Urinary bladder (tissue), 4 donors: ENCODE data around the gene GMDS. TPM values are rescaled to one million over a fixed set of nuclear protein-coding genes. Genes with fewer than 3 reads are reported as not detected.

Experiments
- DNase-seq: peaks from one replicate; pipeline ENCODE4 v3.0.0-alpha.2; 2015; ENCODE audit errors: extremely low spot score
- H3K27ac ChIP-seq: one replicate; pipeline ENCODE4 v1.5.1; 2013; ENCODE audit warnings: low read depth, mild to moderate bottlenecking, moderate library complexity
- H3K36me3 ChIP-seq: one replicate; pipeline ENCODE4 v1.6.1; 2013; ENCODE audit warnings: mild to moderate bottlenecking, moderate library complexity; ENCODE audit not compliant: insufficient read depth
- H3K4me1 ChIP-seq: one replicate; pipeline ENCODE4 v1.6.1; 2013; ENCODE audit warnings: mild to moderate bottlenecking, moderate library complexity; ENCODE audit not compliant: insufficient read depth
- H3K4me3 ChIP-seq: one replicate; pipeline ENCODE4 v1.5.1; 2013; ENCODE audit warnings: low read depth, low read length
- WGBS: extraction: QIAGEN DNeasy Blood & Tissue Kit; methylation state at CpG from one replicate; pipeline ENCODE4 v1.1.7; 2013; 5-methylcytosine and 5-hydroxymethylcytosine counted together
- polyA plus RNA-seq: library from polyadenylated mRNA; stranded (reverse); fragments of 200-250 nt; gene quantifications from one replicate; pipeline ENCODE4 v1.2.3, GENCODE V29; 2013
- total RNA-seq: library from RNA; depleted of rRNA; stranded (reverse); fragments of >200 nt; gene quantifications from one replicate; pipeline ENCODE4 v1.2.3, GENCODE V29; 2014
- donor health status: healthy with polysubstance abuse.
- donor health status: healthy.

GMDS gene
- total and polyA plus RNA-seq, 2 donors: 7.5 to 10.7 TPM

DNA sequence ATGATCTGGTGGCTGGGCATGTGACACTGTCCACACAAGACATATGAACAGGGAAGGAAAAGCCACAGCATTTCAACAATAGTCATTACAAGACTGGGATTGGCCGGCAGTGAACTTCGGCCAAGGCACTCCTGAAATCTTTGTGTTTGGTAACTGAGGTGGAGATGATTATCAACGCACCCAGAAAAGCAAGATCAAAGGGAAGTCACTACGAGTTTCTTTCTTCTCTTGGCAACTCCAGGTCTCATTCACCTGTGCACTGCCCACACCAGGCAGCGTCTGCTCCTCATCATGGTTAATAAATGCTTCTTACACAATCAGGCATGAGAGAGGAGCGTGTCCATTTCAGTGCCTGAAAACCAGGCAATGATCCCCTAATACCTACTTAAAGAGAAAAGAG, 656.2 kb downstream of the GMDS start:
- 70% methylated on average over 6 of the region's 6 CpGs for WGBS
- no peaks in the 10 kb centered on the region for H3K4me1 ChIP-seq
- H3K36me3 ChIP-seq: no peaks in the 10 kb centered on the region
- no peak overlapping the region for H3K27ac ChIP-seq
- DNase-seq: no peak
- H3K4me3 ChIP-seq: no peak overlapping the region

DNA sequence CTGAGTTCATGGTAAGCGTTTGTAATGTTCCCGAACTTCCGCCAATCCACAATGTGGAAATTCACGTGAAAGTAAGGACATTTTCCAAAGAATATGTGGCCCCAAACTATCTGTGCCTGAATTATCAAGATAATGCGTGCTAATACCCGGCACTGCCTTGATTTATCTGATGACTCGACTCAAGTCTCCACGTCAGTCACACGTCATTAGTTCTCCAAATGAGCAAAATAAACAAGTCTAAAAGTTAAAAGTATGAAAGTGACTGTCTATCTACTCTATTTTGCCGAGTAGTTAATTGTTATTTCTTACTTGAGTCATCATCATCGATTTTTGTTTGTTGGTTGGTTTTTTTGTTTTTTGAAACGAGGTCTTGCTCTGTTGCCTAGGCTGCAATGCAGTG, 657.4 kb downstream of the GMDS start:
- Histone ChIP-seq H3K36me3 (no peaks in the 10 kb centered on the region), H3K4me1 (no peaks in the 10 kb centered on the region), H3K4me3 (no peak overlapping the region), H3K27ac (no peak overlapping the region)
- DNase-seq: no peak
- WGBS: 87% methylated on average over 12 of the region's 12 CpGs

DNA sequence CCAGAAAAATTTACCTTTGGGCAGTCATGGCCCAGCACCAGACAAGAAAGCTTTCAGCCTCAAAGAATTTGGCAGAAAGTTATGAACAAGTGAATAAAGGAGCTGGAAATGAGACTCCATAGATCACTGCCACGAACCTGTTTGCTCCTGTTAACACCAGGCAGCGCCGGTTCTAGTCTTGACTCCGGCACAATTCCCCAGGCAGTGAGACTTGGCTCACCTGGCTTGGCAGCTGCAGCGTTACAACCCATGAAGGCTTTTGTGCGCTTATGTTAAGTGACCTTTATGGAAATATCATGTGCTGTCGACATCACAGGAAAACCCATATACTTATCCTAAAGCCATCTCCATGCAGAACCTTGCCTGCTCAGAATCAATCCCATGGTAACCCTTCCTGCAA, 657.9 kb downstream of the GMDS start:
- Histone ChIP-seq H3K27ac (no peak overlapping the region), H3K4me3 (no peak overlapping the region), H3K4me1 (no peaks in the 10 kb centered on the region), H3K36me3 (no peaks in the 10 kb centered on the region)
- 88% methylated on average over 7 of the region's 7 CpGs for WGBS
- DNase-seq: no peak

DNA sequence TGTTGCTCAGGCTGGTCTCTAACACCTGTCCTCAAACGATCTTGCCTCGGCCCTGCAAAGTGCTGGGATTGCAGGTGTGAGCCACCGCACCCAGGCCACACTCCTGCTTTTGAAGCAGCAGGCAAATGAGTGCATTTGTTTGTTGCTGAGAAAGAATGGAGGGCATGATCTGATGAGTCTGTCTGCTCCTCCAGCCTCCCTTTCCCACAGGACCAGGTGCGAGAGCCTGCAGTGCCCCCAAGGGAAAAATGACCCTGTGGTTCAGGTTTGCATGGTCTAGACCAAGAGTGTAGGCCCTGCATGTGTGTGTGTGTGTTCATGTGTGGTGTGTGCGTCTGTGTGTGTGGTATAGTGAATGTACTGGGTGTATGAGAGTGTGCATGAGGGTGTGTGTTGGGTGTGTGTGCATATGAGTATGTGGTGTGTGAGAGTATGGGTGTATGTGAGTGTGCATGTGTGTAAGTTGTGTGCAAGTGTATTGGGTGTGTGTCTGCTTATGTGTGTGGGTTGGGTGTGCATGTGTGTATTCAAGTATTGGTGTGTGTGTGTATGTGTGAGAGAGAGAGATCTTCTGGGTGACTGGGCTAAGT, 658.4 kb downstream of the GMDS start:
- H3K36me3 ChIP-seq: no peaks in the 10 kb centered on the region
- H3K4me1 ChIP-seq: no peaks in the 10 kb centered on the region
- no peak for DNase-seq
- no peak overlapping the region for H3K27ac ChIP-seq
- no peak overlapping the region for H3K4me3 ChIP-seq
- WGBS: 87% methylated on average over 5 of the region's 5 CpGs

DNA sequence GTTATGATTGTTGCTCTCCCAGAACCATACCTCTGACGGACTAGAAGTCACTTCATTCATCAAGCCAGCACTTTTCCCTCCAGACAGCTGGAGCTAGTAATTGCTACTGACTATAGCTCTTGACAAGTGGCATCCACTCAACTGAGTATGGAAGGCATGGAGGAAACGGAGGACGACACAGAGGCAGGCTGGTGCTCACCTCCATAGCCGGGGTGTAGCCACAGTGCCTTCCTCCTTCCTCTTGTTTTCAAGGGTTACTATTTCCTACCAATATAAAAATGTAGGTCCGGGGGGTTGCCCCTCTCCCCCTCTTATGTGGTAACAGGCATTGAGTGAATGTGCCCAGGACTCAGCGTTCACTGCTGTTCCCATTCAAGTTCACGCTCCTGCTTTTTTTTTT, 659.1 kb downstream of the GMDS start:
- Histone ChIP-seq H3K4me1 (no peaks in the 10 kb centered on the region), H3K36me3 (no peaks in the 10 kb centered on the region), H3K4me3 (no peak overlapping the region), H3K27ac (no peak overlapping the region)
- 88% methylated on average over 7 of the region's 7 CpGs for WGBS
- no peak for DNase-seq

DNA sequence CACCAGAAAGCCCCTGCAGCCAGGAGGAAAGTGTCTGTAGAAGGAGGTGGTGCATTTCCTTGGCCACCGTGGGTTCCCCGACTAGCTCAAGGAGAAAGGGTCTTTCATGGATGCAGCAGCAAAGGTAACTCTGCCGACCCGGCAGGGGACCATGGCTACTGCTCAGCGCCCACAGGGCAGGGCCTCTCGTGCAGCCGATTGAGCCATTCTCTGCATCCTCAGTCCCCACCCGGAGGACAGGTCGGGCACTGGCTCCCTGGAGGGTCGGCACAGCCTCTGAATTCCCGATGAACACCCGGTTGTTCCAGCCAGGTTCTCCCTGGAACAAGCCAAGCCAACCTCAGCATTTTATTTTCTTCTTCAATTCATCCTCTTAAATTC, 659.7 kb downstream of the GMDS start:
- DNase-seq: no peak
- H3K36me3 ChIP-seq: no peaks in the 10 kb centered on the region
- no peaks in the 10 kb centered on the region for H3K4me1 ChIP-seq
- H3K4me3 ChIP-seq: no peak overlapping the region
- no peak overlapping the region for H3K27ac ChIP-seq
- whole genome bisulfite sequencing: 84% methylated on average over 12 of the region's 12 CpGs

DNA sequence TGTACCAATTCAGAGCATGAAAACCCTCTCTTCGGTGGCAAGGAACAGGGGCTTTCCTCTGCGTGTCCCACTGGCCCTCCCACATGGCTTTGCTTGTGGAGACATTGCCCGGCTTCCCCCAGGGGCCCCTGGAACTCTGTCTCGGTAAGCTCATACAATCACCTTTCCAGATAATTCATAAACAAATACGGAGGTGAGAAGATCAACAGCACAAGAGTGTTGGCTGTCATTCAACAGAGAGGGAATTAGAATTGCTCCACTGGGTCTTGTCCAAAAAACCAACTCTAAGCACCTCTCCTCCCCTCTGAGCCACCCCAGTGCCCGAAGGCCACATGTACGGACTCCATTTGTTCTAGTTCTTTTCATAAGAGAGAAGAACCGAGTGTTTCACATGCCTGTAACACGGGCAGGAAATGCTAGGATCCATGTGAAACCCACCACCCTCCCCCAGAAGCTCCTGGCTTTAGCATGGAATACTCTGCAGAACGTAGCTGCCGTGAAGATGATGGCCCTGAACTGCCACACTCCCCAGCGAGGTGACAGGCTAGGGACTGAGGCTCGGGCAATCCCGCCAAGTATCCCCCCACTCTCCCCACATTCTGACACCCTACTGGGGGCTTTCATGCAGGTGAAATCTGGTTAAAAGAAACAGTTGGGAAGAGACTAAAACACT, 660.3 kb downstream of the GMDS start:
- DNase-seq: no peak
- no peaks in the 10 kb centered on the region for H3K36me3 ChIP-seq
- H3K4me3 ChIP-seq: no peak overlapping the region
- no peaks in the 10 kb centered on the region for H3K4me1 ChIP-seq
- 80% methylated on average over 14 of the region's 14 CpGs for whole genome bisulfite sequencing
- H3K27ac ChIP-seq: no peak overlapping the region

DNA sequence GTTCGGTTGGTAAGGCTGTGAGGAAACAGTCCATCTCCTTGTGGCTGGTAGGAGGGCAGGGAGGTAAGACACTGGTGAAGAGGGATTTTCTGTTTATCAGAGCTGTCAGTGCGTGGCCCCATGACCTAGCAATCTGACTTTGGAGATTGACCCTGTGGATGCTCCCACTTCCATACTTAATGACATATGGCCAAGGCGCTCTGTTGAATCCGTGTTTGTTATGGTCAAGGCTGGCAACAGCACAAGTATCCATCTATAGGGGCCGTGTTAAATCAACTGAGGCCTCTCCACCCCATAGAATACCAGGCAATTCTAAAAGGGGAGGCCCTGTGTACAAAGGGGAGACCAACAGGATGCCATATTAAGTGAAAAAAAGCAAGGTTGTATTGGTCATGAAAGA, 661.3 kb downstream of the GMDS start:
- no peaks in the 10 kb centered on the region for H3K4me1 ChIP-seq
- no peaks in the 10 kb centered on the region for H3K36me3 ChIP-seq
- no peak for DNase-seq
- H3K4me3 ChIP-seq: no peak overlapping the region
- WGBS: 70% methylated on average over 5 of the region's 5 CpGs
- no peak overlapping the region for H3K27ac ChIP-seq

DNA sequence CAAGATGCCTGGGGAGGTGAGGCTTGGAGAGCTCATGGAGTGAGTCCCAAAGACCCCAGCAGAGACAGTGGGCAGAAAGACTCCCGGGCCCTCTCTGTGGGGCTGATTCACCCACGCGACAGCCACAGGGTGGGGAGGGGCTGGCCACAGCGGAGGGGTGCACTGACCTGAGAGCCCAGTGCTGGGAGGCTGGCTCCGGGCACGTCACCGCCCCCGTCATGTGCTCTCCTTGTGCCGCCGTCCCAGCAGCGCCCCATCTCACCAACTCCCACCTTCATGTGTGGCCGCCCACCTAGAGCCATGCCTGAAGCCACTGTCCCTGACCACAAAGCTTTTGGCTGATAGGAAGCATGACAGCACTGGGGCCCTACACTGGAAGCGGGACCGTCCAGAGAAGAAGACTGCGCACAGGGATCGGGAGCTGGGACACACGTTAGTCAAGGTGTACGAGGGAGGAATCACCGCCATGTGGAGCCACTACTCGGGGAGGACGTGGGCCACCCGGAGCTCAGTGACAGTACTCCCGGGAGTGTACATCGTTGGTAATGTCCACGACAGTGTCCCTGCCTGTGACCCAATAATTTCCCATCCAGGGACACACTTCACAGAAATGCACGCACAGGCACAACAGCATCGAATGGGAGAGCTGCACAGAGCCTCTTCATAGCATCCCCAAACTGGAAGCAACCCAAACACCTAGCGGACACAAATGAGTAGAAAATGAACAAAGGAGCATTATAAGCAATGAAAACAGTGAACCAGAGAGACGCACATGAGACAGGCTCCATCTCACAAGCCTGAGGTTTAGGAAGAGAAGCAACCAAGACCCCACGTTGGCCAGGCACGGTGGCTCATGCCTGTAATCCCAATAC, 664.0 kb downstream of the GMDS start:
- H3K27ac ChIP-seq: no peak overlapping the region
- H3K36me3 ChIP-seq: no peaks in the 10 kb centered on the region
- DNase-seq: no peak
- no peaks in the 10 kb centered on the region for H3K4me1 ChIP-seq
- no peak overlapping the region for H3K4me3 ChIP-seq
- WGBS: 90% methylated on average over 31 of the region's 31 CpGs

DNA sequence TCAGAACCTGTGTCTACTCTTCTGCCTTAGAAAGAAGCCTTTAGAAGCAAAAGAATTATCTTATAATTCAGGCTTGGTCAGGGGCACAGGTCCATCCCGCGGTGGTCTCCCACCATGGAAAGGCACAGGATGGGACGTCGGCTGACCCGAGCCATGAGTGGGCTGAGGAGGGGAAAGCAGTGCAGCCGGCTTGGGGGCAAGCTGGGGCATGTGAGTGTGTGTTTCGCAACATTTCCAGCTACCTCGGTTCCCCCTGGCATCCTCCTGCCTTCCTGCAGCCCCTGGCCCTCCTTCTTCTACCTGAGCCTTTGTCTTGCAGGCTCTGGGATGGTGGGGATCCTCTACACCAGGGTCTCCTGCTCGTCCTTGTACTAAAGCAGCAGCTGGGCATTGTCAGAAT, 664.8 kb downstream of the GMDS start:
- no peaks in the 10 kb centered on the region for H3K4me1 ChIP-seq
- DNase-seq: no peak
- 79% methylated on average over 9 of the region's 9 CpGs for WGBS

DNA sequence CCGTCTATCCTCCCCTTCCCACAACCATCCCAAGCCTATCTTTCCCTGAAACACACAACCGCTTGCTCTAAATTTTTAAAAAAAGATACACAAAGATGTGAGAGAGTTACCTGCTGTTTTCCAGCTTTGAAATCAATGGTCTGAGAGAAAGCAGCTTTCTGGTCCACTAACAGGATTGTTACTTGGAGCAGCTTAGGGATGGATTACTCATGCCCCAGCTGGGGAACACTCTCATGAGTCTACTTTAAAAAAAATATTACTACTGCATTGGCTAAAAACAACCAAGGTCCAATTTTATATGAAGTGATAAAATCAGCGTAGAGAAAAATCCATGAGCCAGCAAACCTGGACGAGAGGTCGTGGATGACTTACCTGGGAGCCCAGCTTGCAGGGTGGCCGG, 665.3 kb downstream of the GMDS start:
- WGBS: 79% methylated on average over 6 of the region's 6 CpGs
- no peaks in the 10 kb centered on the region for H3K4me1 ChIP-seq
- no peak for DNase-seq
- H3K4me3 ChIP-seq: no peak overlapping the region
- H3K36me3 ChIP-seq: no peaks in the 10 kb centered on the region
- H3K27ac ChIP-seq: no peak overlapping the region

More for the DNA sequence above, 664.8 kb downstream of the GMDS start:
- H3K4me3 ChIP-seq: no peak overlapping the region
- H3K36me3 ChIP-seq: no peaks in the 10 kb centered on the region
- H3K27ac ChIP-seq: no peak overlapping the region

DNA sequence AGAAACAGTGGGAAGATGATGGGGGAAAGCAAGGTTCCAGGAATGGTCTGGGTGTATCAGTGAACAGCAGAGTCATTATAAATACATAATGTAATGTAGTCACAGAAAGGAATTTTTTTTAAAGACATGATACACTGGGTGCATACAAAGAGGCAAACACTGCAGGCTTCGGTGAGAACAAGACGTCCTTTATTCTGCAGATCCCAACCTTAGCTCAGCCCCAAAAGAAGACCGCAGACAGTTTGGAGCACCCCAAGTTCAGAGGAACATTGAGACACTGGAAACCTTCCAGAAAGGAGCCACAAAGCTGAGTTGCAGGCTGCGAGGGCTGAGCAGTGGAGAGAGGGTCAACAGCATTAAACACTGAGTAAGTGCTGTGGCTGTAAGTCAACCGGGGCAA, 666.3 kb downstream of the GMDS start:
- Histone ChIP-seq H3K36me3 (no peaks in the 10 kb centered on the region), H3K4me1 (no peaks in the 10 kb centered on the region), H3K4me3 (no peak overlapping the region), H3K27ac (no peak overlapping the region)
- whole genome bisulfite sequencing: 85% methylated on average over 5 of the region's 5 CpGs
- no peak for DNase-seq

DNA sequence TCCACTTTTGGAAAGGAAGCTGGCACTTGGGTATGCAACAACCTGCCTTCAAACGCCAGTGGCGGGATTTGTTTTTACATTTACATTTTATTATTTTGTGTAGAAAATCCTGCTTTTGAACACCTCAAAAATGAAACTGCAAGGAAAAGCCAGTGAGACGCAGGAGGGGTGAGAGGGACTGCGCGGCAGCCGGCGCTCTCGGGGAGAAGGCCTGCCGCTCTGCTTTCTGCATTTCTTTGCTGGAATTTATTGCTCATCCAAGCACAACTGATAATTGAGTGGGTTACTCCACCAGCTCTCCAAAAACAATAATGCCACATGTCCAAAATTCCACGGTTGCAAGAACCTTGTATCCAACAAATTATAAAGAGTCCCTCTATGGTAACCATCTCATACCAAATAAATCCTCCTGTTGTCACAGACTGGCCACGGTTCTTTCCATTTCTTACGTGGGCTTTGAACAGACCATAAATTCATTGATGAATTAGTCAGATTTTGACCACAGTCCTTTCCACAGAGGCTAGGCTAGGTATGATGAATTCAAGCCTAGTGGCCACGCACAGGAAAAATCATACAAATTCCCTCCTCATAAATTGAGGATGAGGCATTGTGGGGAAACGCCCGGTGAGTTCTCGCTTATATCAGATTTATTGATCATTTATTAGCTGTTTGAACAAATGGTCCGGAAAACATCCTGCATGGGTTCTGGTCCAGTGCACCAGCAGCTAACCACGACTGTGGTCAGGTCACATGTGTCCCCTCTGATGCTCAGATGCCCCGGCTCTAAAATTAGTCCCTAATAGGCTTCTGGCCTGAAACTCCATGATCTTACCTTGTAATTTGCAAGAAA, 667.3 kb downstream of the GMDS start:
- Histone ChIP-seq H3K36me3 (no peaks in the 10 kb centered on the region), H3K4me1 (no peaks in the 10 kb centered on the region), H3K4me3 (no peak overlapping the region), H3K27ac (no peak overlapping the region)
- no peak for DNase-seq
- WGBS: 87% methylated on average over 19 of the region's 19 CpGs
